BJ (cell line): ENCODE measurements around the gene BTBD10. TPM values are rescaled to one million over a fixed set of nuclear protein-coding genes. Genes with fewer than 3 reads are reported as not detected.
A peak's percentile ranks its signal among the peaks of the same experiment; 100 is the strongest.

Source experiments
- CTCF ChIA-PET: fragments of 350-600 bp; formaldehyde crosslinking; extraction: SDS; loops from one replicate; lab custom pipeline; 2021; ENCODE audit warnings: antibody characterized with exemption, inconsistent platforms; lab: Yijun Ruan, JAX
- POLR2A ChIA-PET: fragments of 300-600 bp; sonication (Branson Sonifier 250); formaldehyde crosslinking; extraction: SDS; loops from one replicate; lab custom pipeline; 2021; ENCODE audit warnings: antibody characterized with exemption; lab: Charles Lee
- DNase-seq: peaks from one replicate; pipeline ENCODE4 v3.0.0-alpha.2; 2011; ENCODE audit warnings: low read depth
- H3K27me3 ChIP-seq: 2 replicates; pipeline ENCODE4 v1.6.0; 2011; ENCODE audit warnings: low read length; ENCODE audit not compliant: control insufficient read depth, insufficient read depth
- H3K36me3 ChIP-seq: 2 replicates; pipeline ENCODE4 v1.5.1; 2011; ENCODE audit warnings: low read length; ENCODE audit not compliant: control insufficient read depth, insufficient read depth
- H3K4me3 ChIP-seq: 2 replicates; pipeline ENCODE4 v1.5.1; 2011; ENCODE audit warnings: low read depth, mild to moderate bottlenecking, control low read depth, low read length
- polyA minus RNA-seq: library from RNA; depleted of rRNA, polyadenylated mRNA; stranded (reverse); fragments of >200 nt; gene quantifications from 2 replicates; pipeline ENCODE4 v1.2.3, GENCODE V29; 2011; rRNA and poly(A)+ RNA removed
- polyA plus RNA-seq: library from polyadenylated mRNA; depleted of rRNA; stranded (reverse); fragments of >200 nt; gene quantifications from 2 replicates; pipeline ENCODE4 v1.2.3, GENCODE V29; 2011; rRNA removed
- TF ChIP-seq, protein P1 (sequence below): IDR thresholded peaks from 2 replicates; pipeline ENCODE4 v1.5.1; 2011; ENCODE audit warnings: low read depth, mild to moderate bottlenecking, control low read depth, inconsistent platforms, low read length, moderate library complexity; ENCODE audit not compliant: insufficient read depth

BTBD10 gene
- polyA plus RNA-seq (26.9 and 50.9 TPM in 2 replicates), polyA minus RNA-seq (29.3 and 30.2 TPM in 2 replicates)

DNA sequence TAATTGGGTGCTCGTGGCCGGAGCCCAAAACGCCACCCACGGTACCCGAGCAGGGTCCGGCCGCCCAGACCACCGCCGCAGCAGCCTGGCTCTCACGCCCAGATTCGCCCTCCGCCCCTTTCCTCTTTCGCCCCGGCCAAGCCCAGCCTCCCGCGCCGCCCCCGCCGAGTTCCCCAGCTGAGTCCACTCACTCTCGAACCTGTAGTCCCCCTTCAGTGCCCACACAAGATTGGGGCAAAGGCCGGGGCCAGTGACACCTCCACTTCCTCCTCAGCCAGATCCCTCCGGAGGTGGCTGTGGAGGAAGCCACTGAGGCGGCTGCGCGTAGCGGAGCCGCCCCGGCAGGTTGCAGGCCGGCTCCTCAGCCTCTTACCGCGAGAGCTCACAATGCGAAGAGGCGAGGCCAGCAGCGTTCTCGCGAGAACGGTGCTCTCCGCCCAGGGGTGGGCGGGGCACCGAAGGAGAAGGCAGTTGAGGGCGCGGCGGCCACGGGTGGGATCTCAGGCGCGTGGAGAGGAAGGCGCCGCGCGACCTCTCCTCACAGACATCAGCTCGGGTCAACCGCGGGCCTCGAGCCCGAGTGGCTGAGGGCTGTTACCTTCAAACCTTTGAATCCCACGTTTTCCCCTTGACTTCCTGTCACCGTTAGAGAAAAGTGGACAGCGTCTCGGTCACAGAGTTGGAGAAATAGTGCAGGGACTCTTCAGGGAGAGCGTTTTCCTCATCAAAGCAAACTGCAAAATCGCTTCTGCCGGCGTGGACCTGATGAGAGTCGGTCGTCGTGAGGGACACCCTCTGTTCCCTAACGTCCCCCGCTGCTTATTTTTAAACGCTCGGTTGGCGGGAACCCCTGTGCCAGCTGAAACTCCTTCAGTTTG is at the start of gene BTBD10:
BTBD10 (minus strand) TSS at position 322 of the 878 bp plus-strand sequence. CDS start 18,098 bp downstream, outside the sequence.
- TF ChIP-seq, protein P1, sequence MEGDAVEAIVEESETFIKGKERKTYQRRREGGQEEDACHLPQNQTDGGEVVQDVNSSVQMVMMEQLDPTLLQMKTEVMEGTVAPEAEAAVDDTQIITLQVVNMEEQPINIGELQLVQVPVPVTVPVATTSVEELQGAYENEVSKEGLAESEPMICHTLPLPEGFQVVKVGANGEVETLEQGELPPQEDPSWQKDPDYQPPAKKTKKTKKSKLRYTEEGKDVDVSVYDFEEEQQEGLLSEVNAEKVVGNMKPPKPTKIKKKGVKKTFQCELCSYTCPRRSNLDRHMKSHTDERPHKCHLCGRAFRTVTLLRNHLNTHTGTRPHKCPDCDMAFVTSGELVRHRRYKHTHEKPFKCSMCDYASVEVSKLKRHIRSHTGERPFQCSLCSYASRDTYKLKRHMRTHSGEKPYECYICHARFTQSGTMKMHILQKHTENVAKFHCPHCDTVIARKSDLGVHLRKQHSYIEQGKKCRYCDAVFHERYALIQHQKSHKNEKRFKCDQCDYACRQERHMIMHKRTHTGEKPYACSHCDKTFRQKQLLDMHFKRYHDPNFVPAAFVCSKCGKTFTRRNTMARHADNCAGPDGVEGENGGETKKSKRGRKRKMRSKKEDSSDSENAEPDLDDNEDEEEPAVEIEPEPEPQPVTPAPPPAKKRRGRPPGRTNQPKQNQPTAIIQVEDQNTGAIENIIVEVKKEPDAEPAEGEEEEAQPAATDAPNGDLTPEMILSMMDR, result no peak
- peak within 1 kb of the TSS; percentile 95 for H3K4me3 ChIP-seq
- DNase-seq, result peak; percentile 72
- POLR2A ChIA-PET, result interaction anchor here (0.6 kb wide), 1 partner anchor 10 kb away, joined by 8 read pairs; no protein-coding TSS in a partner anchor
- H3K36me3 ChIP-seq, result no peaks in the 10 kb centered on the region
- CTCF ChIA-PET, result interaction anchor here (0.7 to 2.2 kb wide), 2 partner anchors 10 to 495 kb away, joined by 3 to 6 read pairs; no protein-coding TSS in a partner anchor
- H3K27me3 ChIP-seq, result 0 out of 2 replicates have a peak, but pooled peaks cover 2% of the 10 kb centered on the region

DNA sequence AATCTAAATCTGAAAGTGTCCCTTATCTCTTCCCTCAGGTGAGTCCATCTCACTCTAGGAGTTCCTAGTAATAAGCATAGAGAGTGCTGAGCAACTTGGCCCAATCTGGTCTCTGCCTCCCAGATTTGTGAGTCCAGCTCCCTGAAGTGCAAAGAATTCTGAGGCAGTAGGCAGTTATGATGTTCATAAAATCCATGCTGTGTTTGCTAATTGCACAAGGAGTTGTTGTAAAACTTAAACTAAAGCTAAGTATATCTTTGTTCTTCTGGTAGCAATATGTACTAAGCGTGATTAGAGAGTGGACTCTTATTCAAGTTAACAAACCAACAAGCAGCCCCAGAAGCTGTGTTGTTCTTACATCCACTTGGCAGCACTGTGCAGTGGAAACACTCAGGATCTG is 40.4 kb upstream of the BTBD10 start:
- no peak for DNase-seq
- H3K36me3 ChIP-seq, result no peaks in the 10 kb centered on the region
- H3K4me3 ChIP-seq, result no peak overlapping the region
- peaks cover 2% of the 10 kb centered on the region; the same call in 1 of the 2 replicates for H3K27me3 ChIP-seq
- CTCF ChIA-PET, result interaction anchor here (1.2 kb wide), 1 partner anchor 9 kb away, joined by 3 read pairs; no protein-coding TSS in a partner anchor
- POLR2A ChIA-PET, result no interaction called here
- TF ChIP-seq, protein P1, result no peak

DNA sequence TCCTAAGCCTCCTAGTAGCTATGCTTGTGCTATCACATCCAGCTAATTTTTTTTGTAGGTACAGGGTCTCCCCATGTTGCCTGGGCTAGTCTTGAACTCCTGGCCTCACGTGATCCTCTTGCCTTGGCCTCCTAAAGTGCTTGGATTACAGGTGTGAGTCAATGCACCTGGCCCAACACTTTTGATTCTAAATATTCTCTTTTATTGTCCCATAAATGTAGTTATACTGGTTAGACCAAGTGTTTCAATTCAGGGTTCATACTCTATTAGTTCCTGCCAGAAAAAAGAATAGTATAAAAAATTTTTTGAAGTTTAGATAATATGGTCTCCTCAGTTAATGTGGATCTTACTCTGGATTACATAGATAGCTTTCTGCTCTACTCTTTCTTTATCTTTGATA is 39.5 kb upstream of the BTBD10 start:
- no peak for DNase-seq
- Histone ChIP-seq H3K4me3 (no peak overlapping the region), H3K36me3 (no peaks in the 10 kb centered on the region), H3K27me3 (peaks cover 4% of the 10 kb centered on the region; the same call in 1 of the 2 replicates)
- CTCF ChIA-PET, result interaction anchor here (1.1 kb wide), 1 partner anchor 15 kb away, joined by 3 read pairs; no protein-coding TSS in a partner anchor
- TF ChIP-seq, protein P1, result no peak
- POLR2A ChIA-PET, result no interaction called here

DNA sequence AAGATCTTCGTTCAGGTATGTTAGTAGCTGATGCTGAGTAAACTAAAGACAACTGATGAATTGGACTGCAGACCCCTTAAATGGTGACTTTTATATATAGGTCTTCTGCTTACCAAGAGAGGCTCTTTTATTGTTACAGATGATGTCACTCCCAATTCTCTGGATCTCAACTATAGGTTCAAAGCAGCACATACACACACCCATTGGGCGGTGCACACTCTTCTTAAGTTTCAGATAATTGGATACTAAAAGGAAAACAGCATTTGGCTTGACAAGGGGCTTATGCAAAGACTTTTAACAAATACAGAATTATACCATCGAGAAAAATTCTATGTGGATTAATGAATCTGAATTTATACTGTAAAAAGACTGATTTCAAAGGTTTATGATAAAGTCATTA is 32.9 kb upstream of the BTBD10 start, which contains the start of gene PTH:
PTH (minus strand) TSS at position 69 of the 400 bp plus-strand sequence. CDS start 3,142 bp downstream, outside the sequence.
- Histone ChIP-seq H3K27me3 (peaks cover 6% of the 10 kb centered on the region; the same call in 1 of the 2 replicates), H3K4me3 (no peak within 1 kb of the TSS), H3K36me3 (no peaks in the 10 kb centered on the region)
- DNase-seq, result no peak
- TF ChIP-seq, protein P1, result no peak
- ChIA-PET POLR2A (no interaction called here), CTCF (interaction anchor here (1.1 kb wide), 1 partner anchor 8 kb away, joined by 3 read pairs; no protein-coding TSS in a partner anchor)

DNA sequence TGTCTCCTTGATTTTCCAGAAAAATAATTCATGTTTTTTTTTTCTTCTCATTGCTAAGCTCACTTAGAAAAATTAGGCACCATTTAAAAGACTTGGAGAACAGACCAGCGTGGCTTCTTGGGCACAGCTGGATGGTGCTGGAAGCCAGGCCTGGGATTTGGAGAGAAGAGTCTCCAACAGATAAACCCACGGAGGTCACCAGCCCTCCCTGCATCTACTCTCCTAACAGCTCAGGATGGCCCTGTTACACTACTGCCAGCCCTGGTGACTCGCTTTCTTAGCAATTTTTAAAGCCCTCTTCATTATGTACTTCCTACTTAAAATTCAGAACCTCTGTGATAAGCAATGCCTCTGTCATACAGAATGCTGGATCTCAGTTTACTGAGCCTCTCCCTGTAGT is 31.0 kb upstream of the BTBD10 start:
- ChIA-PET CTCF (no interaction called here), POLR2A (no interaction called here)
- TF ChIP-seq, protein P1, result no peak
- H3K27me3 ChIP-seq, result peaks cover 6% of the 10 kb centered on the region; the same call in 1 of the 2 replicates
- H3K36me3 ChIP-seq, result no peaks in the 10 kb centered on the region
- no peak overlapping the region for H3K4me3 ChIP-seq
- no peak for DNase-seq
